Right ventricle myocardium inferior (tissue), 1 donor: ENCODE measurements around the gene KRT9. TPM values are rescaled to one million over a fixed set of nuclear protein-coding genes. Genes with fewer than 3 reads are reported as not detected.
A peak's percentile ranks its signal among the peaks of the same experiment; 100 is the strongest.
"Not testable (repeated sequence)": the region's sequence is repeated elsewhere in the genome, so short reads cannot be mapped to it uniquely, and the experiment has no call there.

Experiments
- ATAC-seq: fragments of 200-7000 bp; cut with Tn5 transposase; one replicate; pipeline ENCODE4 v1.9.1; 2020; ENCODE audit warnings: mild to moderate bottlenecking, moderate library complexity
- DNase-seq: peaks from one replicate; pipeline ENCODE4 v3.0.0; 2021; ENCODE audit errors: missing footprints
- intact Hi-C: fragments of 100-400 bp; cut with DNase I; formaldehyde crosslinking; loops from one replicate; pipeline ENCODE4 v1.11.0; 2022
- long read RNA-seq: library from polyadenylated mRNA; unstranded; transcript quantifications from one replicate; pipeline ENCODE4 v2.0.0, GENCODE V29; 2021
- total RNA-seq: library from RNA; stranded (reverse); fragmentation: NEBNext Ultra II Directional; extraction: Animal tissue kit (Norgen Biotek cat#: 25700); gene quantifications from one replicate; pipeline ENCODE4 v1.2.1, GENCODE V29; 2021
- donor health status: DM: no; HTN: yes; CAD: no; lungs with severe emphysema.

Gene KRT9
- total RNA-seq: not detected
- long read RNA-seq: 0 reads

GRCh38 chr17:41571561-41572434, at the start of gene KRT9:
Gene KRT9 (minus strand): TSS chr17:41572059. CDS start chr17:41571992, 67 bp downstream.
- DNase-seq (no peak), ATAC-seq (no peak)
- intact Hi-C loops: no loop called here

GRCh38 chr17:41621435-41621817, 49.6 kb upstream of the KRT9 start:
- ATAC-seq, DNase-seq, intact Hi-C loops: not testable (repeated sequence)

GRCh38 chr17:41620583-41621434, 49.0 kb upstream of the KRT9 start:
- ATAC-seq: no peak
- no peak for DNase-seq
- intact Hi-C loops: no loop called here

GRCh38 chr17:41619927-41620582, 48.2 kb upstream of the KRT9 start:
- DNase-seq, intact Hi-C loops, ATAC-seq: not testable (repeated sequence)

GRCh38 chr17:41619036-41619926, 47.4 kb upstream of the KRT9 start:
- DNase-seq: peak; percentile 52
- ATAC-seq: no peak
- intact Hi-C loops: no loop called here

- peak; percentile 30 for DNase-seq
- peak; percentile 26 for ATAC-seq
- intact Hi-C loops: no loop called here
Measured at GRCh38 chr17:41618341-41619035, 46.6 kb upstream of the KRT9 start.

GRCh38 chr17:41617698-41618097, 45.8 kb upstream of the KRT9 start:
- intact Hi-C loops: no loop called here
- peak; percentile 55 for DNase-seq
- no peak for ATAC-seq

- intact Hi-C loops: no loop called here
- ATAC-seq (no peak), DNase-seq (peak; percentile 42)
Measured at GRCh38 chr17:41617136-41617535, 45.3 kb upstream of the KRT9 start.

GRCh38 chr17:41616486-41616885, 44.6 kb upstream of the KRT9 start:
- ATAC-seq, intact Hi-C loops: not testable (repeated sequence)
- DNase-seq: peak; percentile 48

- ATAC-seq: no peak
- DNase-seq: no peak
- intact Hi-C loops: no loop called here
Measured at GRCh38 chr17:41615454-41615853, 43.6 kb upstream of the KRT9 start.

- ATAC-seq, intact Hi-C loops: not testable (repeated sequence)
- peak; percentile 48 for DNase-seq
Measured at GRCh38 chr17:41614767-41615166, 42.9 kb upstream of the KRT9 start.

GRCh38 chr17:41614098-41614497, 42.2 kb upstream of the KRT9 start:
- DNase-seq (no peak), ATAC-seq (no peak)
- intact Hi-C loops: no loop called here

GRCh38 chr17:41613277-41614082, 41.6 kb upstream of the KRT9 start:
- DNase-seq (no peak), ATAC-seq (no peak)
- intact Hi-C loops: no loop called here

GRCh38 chr17:41612376-41613160, 40.7 kb upstream of the KRT9 start, which contains the start of gene KRT16:
Gene KRT16 (minus strand): TSS chr17:41612767. CDS start chr17:41612688, 79 bp downstream.
- DNase-seq: peak; percentile 23
- intact Hi-C loops, ATAC-seq: not testable (repeated sequence)

GRCh38 chr17:41610965-41611640, 39.2 kb upstream of the KRT9 start:
- DNase-seq (no peak), ATAC-seq (no peak)
- intact Hi-C loops: no loop called here
